ENCODE data around the gene LAGE3.

Gene LAGE3

GRCh38 chrX:154472685-154473632 lies 6.1 kb downstream of the LAGE3 start:
- peaks cover 0 to 11% of the 10 kb centered on the region in 2 donors for H3K36me3 ChIP-seq (ENCODE audit: control insufficient read depth in 2 of 2, insufficient read depth in 2 of 2, low read length in 2 of 2)
- no peak overlapping the region for H3K4me3 ChIP-seq (ENCODE audit: low read length in 2 of 2)
- H3K9ac ChIP-seq (ENCODE audit: low read length in 2 of 2), result no peak overlapping the region

GRCh38 chrX:154471839-154472684 lies 7.0 kb downstream of the LAGE3 start:
- no peak overlapping the region for H3K9ac ChIP-seq (ENCODE audit: low read length in 2 of 2)
- no peaks in the 10 kb centered on the region for H3K4me1 ChIP-seq (ENCODE audit: control insufficient read depth, insufficient read depth, low read length)
- no peaks in the 10 kb centered on the region for H3K9me3 ChIP-seq (ENCODE audit: control insufficient read depth in 2 of 2, low read length in 2 of 2)
- peaks cover 0 to 11% of the 10 kb centered on the region in 2 donors for H3K36me3 ChIP-seq (ENCODE audit: control insufficient read depth in 2 of 2, insufficient read depth in 2 of 2, low read length in 2 of 2)
- peaks cover 0 to 4% of the 10 kb centered on the region in 2 donors for H3K27me3 ChIP-seq (ENCODE audit: control insufficient read depth in 1 of 2, insufficient read depth in 2 of 2, low read length in 2 of 2)
- no peak overlapping the region for H3K27ac ChIP-seq (ENCODE audit: low read length)
- H3K4me3 ChIP-seq (ENCODE audit: low read length in 2 of 2), result no peak overlapping the region

More at GRCh38 chrX:154472685-154473632, 6.1 kb downstream of the LAGE3 start:
- Histone ChIP-seq H3K4me1 (ENCODE audit: control insufficient read depth, insufficient read depth, low read length) (peaks cover 2% of the 10 kb centered on the region), H3K9me3 (ENCODE audit: control insufficient read depth in 2 of 2, low read length in 2 of 2) (no peaks in the 10 kb centered on the region), H3K27ac (ENCODE audit: low read length) (no peak overlapping the region), H3K27me3 (ENCODE audit: control insufficient read depth in 1 of 2, insufficient read depth in 2 of 2, low read length in 2 of 2) (peaks cover 0 to 4% of the 10 kb centered on the region in 2 donors)

DNA sequence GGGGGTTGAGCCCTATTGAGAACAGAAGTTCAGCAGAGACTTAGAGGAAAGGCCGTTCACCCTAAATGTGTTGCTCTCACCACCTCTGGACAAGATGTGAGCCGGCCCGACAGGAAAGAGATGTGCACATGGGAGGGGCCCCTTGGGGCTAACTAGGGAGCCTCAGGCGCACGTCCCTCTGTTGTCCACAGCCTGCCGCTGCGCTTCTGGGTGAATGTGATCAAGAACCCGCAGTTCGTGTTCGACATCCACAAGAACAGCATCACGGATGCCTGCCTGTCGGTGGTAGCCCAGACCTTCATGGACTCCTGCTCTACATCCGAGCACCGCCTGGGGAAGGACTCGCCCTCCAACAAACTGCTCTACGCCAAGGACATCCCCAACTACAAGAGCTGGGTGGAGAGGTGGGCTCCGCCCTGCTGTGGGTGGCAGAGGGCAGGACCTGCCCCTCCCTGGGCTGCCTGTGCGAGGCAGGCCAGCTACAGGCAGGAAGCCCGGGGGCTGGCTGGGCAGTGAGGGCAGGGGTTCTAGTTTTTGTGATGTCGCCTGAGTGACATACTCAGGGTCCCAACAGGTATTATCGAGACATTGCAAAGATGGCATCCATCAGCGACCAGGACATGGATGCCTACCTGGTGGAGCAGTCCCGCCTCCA lies 8.0 kb downstream of the LAGE3 start:
- H3K36me3 ChIP-seq (ENCODE audit: control insufficient read depth in 2 of 2, insufficient read depth in 2 of 2, low read length in 2 of 2), result peaks cover 0 to 11% of the 10 kb centered on the region in 2 donors
- no peak overlapping the region for H3K9ac ChIP-seq (ENCODE audit: low read length in 2 of 2)
- no peaks in the 10 kb centered on the region for H3K9me3 ChIP-seq (ENCODE audit: control insufficient read depth in 2 of 2, low read length in 2 of 2)
- no peak overlapping the region for H3K4me3 ChIP-seq (ENCODE audit: low read length in 2 of 2)
- no peaks in the 10 kb centered on the region for H3K4me1 ChIP-seq (ENCODE audit: control insufficient read depth, insufficient read depth, low read length)
- H3K27me3 ChIP-seq (ENCODE audit: control insufficient read depth in 1 of 2, insufficient read depth in 2 of 2, low read length in 2 of 2), result peaks cover 0 to 2% of the 10 kb centered on the region in 2 donors
- H3K27ac ChIP-seq (ENCODE audit: low read length), result no peak overlapping the region

- Histone ChIP-seq H3K36me3 (ENCODE audit: control insufficient read depth in 2 of 2, insufficient read depth in 2 of 2, low read length in 2 of 2) (peaks cover 0 to 9% of the 10 kb centered on the region in 2 donors), H3K27me3 (ENCODE audit: control insufficient read depth in 1 of 2, insufficient read depth in 2 of 2, low read length in 2 of 2) (peaks cover 0 to 2% of the 10 kb centered on the region in 2 donors), H3K4me1 (ENCODE audit: control insufficient read depth, insufficient read depth, low read length) (no peaks in the 10 kb centered on the region), H3K9me3 (ENCODE audit: control insufficient read depth in 2 of 2, low read length in 2 of 2) (no peaks in the 10 kb centered on the region), H3K4me3 (ENCODE audit: low read length in 2 of 2) (no peak overlapping the region), H3K9ac (ENCODE audit: low read length in 2 of 2) (no peak overlapping the region), H3K27ac (ENCODE audit: low read length) (no peak overlapping the region)
Measured at GRCh38 chrX:154470434-154470833, 8.6 kb downstream of the LAGE3 start.

DNA sequence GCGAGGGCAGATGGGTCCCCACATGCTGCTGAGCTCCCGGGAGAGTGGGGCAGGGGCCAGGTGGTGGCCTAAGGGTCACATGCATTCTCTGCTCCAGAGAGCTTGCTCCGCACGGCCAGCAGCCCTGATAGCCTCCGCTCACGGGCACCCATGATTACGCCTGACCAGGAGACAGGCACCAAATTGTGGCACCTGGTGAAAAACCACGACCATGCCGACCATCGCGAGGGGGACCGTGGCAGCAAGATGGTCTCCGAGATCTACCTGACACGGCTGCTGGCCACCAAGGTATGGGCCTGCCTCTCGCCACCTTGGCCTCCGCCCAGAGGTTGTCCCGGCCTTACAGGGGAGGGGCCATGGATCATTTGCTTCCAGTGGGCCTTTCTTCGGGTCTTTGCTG lies 9.2 kb downstream of the LAGE3 start:
- Histone ChIP-seq H3K4me3 (ENCODE audit: low read length in 2 of 2) (no peak overlapping the region), H3K9me3 (ENCODE audit: control insufficient read depth in 2 of 2, low read length in 2 of 2) (no peaks in the 10 kb centered on the region), H3K9ac (ENCODE audit: low read length in 2 of 2) (no peak overlapping the region), H3K27ac (ENCODE audit: low read length) (no peak overlapping the region), H3K36me3 (ENCODE audit: control insufficient read depth in 2 of 2, insufficient read depth in 2 of 2, low read length in 2 of 2) (peaks cover 0 to 9% of the 10 kb centered on the region in 2 donors), H3K27me3 (ENCODE audit: control insufficient read depth in 1 of 2, insufficient read depth in 2 of 2, low read length in 2 of 2) (peaks cover 0 to 2% of the 10 kb centered on the region in 2 donors), H3K4me1 (ENCODE audit: control insufficient read depth, insufficient read depth, low read length) (no peaks in the 10 kb centered on the region)

DNA sequence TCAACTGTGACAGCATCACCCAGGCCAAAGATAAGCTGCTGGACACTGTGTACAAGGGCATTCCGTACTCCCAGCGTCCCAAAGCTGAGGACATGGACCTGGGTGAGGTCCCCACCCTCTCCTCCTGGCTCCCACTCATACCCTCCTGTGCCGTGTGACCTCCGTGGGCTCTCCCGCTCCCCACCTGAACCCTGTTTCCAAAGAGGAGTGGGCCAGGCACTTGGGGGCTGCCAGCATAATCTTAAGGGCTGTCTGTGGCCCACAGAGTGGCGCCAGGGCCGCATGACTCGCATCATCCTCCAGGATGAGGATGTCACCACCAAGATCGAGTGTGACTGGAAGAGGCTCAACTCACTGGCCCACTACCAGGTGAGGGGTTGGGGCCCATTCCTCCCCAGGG lies 10.0 kb downstream of the LAGE3 start:
- no peaks in the 10 kb centered on the region for H3K4me1 ChIP-seq (ENCODE audit: control insufficient read depth, insufficient read depth, low read length)
- H3K9me3 ChIP-seq (ENCODE audit: control insufficient read depth in 2 of 2, low read length in 2 of 2), result no peaks in the 10 kb centered on the region
- H3K27ac ChIP-seq (ENCODE audit: low read length), result no peak overlapping the region
- no peak overlapping the region for H3K4me3 ChIP-seq (ENCODE audit: low read length in 2 of 2)
- peaks cover 0 to 9% of the 10 kb centered on the region in 2 donors for H3K36me3 ChIP-seq (ENCODE audit: control insufficient read depth in 2 of 2, insufficient read depth in 2 of 2, low read length in 2 of 2)
- H3K9ac ChIP-seq (ENCODE audit: low read length in 2 of 2), result no peak overlapping the region
- peaks cover 0 to 2% of the 10 kb centered on the region in 2 donors for H3K27me3 ChIP-seq (ENCODE audit: control insufficient read depth in 1 of 2, insufficient read depth in 2 of 2, low read length in 2 of 2)

GRCh38 chrX:154468217-154468616 lies 10.9 kb downstream of the LAGE3 start:
- H3K9ac ChIP-seq (ENCODE audit: low read length in 2 of 2), result no peak overlapping the region
- no peaks in the 10 kb centered on the region for H3K4me1 ChIP-seq (ENCODE audit: control insufficient read depth, insufficient read depth, low read length)
- H3K4me3 ChIP-seq (ENCODE audit: low read length in 2 of 2), result no peak overlapping the region
- peaks cover 0 to 2% of the 10 kb centered on the region in 2 donors for H3K27me3 ChIP-seq (ENCODE audit: control insufficient read depth in 1 of 2, insufficient read depth in 2 of 2, low read length in 2 of 2)
- no peaks in the 10 kb centered on the region for H3K9me3 ChIP-seq (ENCODE audit: control insufficient read depth in 2 of 2, low read length in 2 of 2)
- H3K36me3 ChIP-seq (ENCODE audit: control insufficient read depth in 2 of 2, insufficient read depth in 2 of 2, low read length in 2 of 2), result peaks cover 0 to 9% of the 10 kb centered on the region in 2 donors
- H3K27ac ChIP-seq (ENCODE audit: low read length), result no peak overlapping the region

GRCh38 chrX:154467556-154467955 lies 11.5 kb downstream of the LAGE3 start:
- H3K9ac ChIP-seq (ENCODE audit: low read length in 2 of 2), result no peak overlapping the region
- no peak overlapping the region for H3K27ac ChIP-seq (ENCODE audit: low read length)
- no peaks in the 10 kb centered on the region for H3K9me3 ChIP-seq (ENCODE audit: control insufficient read depth in 2 of 2, low read length in 2 of 2)
- H3K27me3 ChIP-seq (ENCODE audit: control insufficient read depth in 1 of 2, insufficient read depth in 2 of 2, low read length in 2 of 2), result peaks cover 0 to 2% of the 10 kb centered on the region in 2 donors
- no peaks in the 10 kb centered on the region for H3K4me1 ChIP-seq (ENCODE audit: control insufficient read depth, insufficient read depth, low read length)
- no peak overlapping the region for H3K4me3 ChIP-seq (ENCODE audit: low read length in 2 of 2)
- H3K36me3 ChIP-seq (ENCODE audit: control insufficient read depth in 2 of 2, insufficient read depth in 2 of 2, low read length in 2 of 2), result peaks cover 0 to 9% of the 10 kb centered on the region in 2 donors

DNA sequence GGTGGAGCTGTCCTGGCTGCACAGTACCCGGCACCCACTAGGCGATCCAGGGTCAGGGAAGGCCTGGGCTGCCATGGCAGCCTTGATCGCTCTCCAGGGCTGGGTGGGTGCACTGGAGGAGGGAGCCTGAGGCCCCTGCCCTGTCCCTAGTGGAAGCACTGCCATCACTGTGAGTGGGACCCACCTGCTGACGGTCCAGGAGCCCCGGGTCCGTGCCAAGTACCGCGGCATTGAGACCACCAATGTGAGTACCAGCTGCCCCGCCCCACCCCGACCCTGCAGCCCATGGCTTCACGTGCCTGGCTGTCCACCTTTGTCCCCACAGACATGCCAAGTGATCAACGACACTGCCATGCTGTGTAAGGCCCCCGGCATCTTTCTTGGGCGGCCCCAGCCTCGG lies 12.2 kb downstream of the LAGE3 start:
- Histone ChIP-seq H3K36me3 (ENCODE audit: control insufficient read depth in 2 of 2, insufficient read depth in 2 of 2, low read length in 2 of 2) (peaks cover 0 to 9% of the 10 kb centered on the region in 2 donors), H3K27me3 (ENCODE audit: control insufficient read depth in 1 of 2, insufficient read depth in 2 of 2, low read length in 2 of 2) (peaks cover 0 to 2% of the 10 kb centered on the region in 2 donors)

DNA sequence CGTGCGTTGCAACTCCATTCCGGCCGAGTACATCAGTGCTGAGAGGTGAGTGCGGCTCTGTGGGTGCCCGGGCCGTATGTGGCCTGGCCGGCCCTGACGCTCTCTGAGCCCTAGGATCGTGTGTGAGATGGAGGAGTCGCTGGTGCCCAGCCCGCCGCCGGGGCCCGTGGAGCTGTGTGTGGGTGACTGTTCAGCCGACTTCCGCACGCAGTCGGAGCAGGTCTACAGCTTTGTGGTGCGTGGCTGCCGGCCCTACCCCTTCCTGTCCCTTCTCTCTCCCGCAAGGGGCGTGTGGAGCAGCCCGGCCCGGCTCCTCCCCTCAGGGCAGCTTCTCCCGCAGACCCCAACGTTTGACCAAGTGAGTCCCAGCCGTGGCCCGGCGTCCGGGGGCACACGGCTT lies 13.0 kb downstream of the LAGE3 start:
- Histone ChIP-seq H3K4me3 (ENCODE audit: low read length in 2 of 2) (no peak overlapping the region), H3K9me3 (ENCODE audit: control insufficient read depth in 2 of 2, low read length in 2 of 2) (no peaks in the 10 kb centered on the region), H3K27ac (ENCODE audit: low read length) (no peak overlapping the region), H3K27me3 (ENCODE audit: control insufficient read depth in 1 of 2, insufficient read depth in 2 of 2, low read length in 2 of 2) (peaks cover 0 to 2% of the 10 kb centered on the region in 2 donors), H3K4me1 (ENCODE audit: control insufficient read depth, insufficient read depth, low read length) (no peaks in the 10 kb centered on the region), H3K36me3 (ENCODE audit: control insufficient read depth in 2 of 2, insufficient read depth in 2 of 2, low read length in 2 of 2) (peaks cover 0 to 10% of the 10 kb centered on the region in 2 donors), H3K9ac (ENCODE audit: low read length in 2 of 2) (no peak overlapping the region)

More for the DNA sequence above, 12.2 kb downstream of the LAGE3 start:
- Histone ChIP-seq H3K9me3 (ENCODE audit: control insufficient read depth in 2 of 2, low read length in 2 of 2) (no peaks in the 10 kb centered on the region), H3K4me1 (ENCODE audit: control insufficient read depth, insufficient read depth, low read length) (no peaks in the 10 kb centered on the region), H3K4me3 (ENCODE audit: low read length in 2 of 2) (no peak overlapping the region), H3K9ac (ENCODE audit: low read length in 2 of 2) (no peak overlapping the region), H3K27ac (ENCODE audit: low read length) (no peak overlapping the region)
